ENCODE results near the gene CUL4B.
"Not testable (repeated sequence)": the region's sequence is repeated elsewhere in the genome, so short reads cannot be mapped to it uniquely, and the experiment has no call there.

The CUL4B gene

GRCh38 chrX:120475447-120475846 lies 85.3 kb downstream of the CUL4B start:
- peaks cover 13% of the 10 kb centered on the region in 2 experiments for H3K4me1 ChIP-seq (ENCODE audit: control insufficient read depth in 1 of 2, insufficient read depth in 1 of 2, low read depth in 1 of 2, low read length in 1 of 2)
- H3K27ac ChIP-seq; H3K27me3 ChIP-seq; H3K4me3 ChIP-seq (ENCODE audit: low read depth in 1 of 2, low read length in 1 of 2); H3K36me3 ChIP-seq; H3K9me3 ChIP-seq: not testable (repeated sequence)
- peak; percentile 40 for TF ChIP-seq CTCF (IDR thresholded peaks at IDR 0.05)
